Effector memory CD4-positive, alpha-beta T cell (primary cell): Measurements from ENCODE around the gene DNAH7.

Experiments
- DNase-seq, 3 donors: peaks; one replicate each; pipeline ENCODE4 v3.0.0-alpha.2; 2020
- H3K27ac ChIP-seq: 2 replicates; pipeline ENCODE4 v1.7.0; 2013; ENCODE audit warnings: mild to moderate bottlenecking, low read length, moderate library complexity; ENCODE audit not compliant: insufficient read depth, poor library complexity, severe bottlenecking
- H3K27me3 ChIP-seq: replicated peaks from 2 replicates; pipeline ENCODE4 v1.7.0; 2013; ENCODE audit warnings: mild to moderate bottlenecking, low read length; ENCODE audit not compliant: insufficient read depth, control insufficient read depth, poor library complexity, severe bottlenecking
- H3K36me3 ChIP-seq: 2 replicates; pipeline ENCODE4 v1.7.0; 2013; ENCODE audit warnings: mild to moderate bottlenecking, low read length, moderate library complexity; ENCODE audit not compliant: control insufficient read depth, insufficient read depth
- H3K4me1 ChIP-seq: 2 replicates; pipeline ENCODE4 v1.7.0; 2013; ENCODE audit warnings: low read length, mild to moderate bottlenecking; ENCODE audit not compliant: control insufficient read depth, insufficient read depth, poor library complexity, severe bottlenecking
- H3K4me3 ChIP-seq: 2 replicates; pipeline ENCODE4 v1.7.0; 2013; ENCODE audit warnings: low read length, low read depth, mild to moderate bottlenecking; ENCODE audit not compliant: insufficient read depth, poor library complexity, severe bottlenecking
- H3K9me3 ChIP-seq: 2 replicates; pipeline ENCODE4 v1.7.0; 2013; ENCODE audit warnings: mild to moderate bottlenecking, low read length, moderate library complexity; ENCODE audit not compliant: control insufficient read depth

DNAH7 gene

DNA sequence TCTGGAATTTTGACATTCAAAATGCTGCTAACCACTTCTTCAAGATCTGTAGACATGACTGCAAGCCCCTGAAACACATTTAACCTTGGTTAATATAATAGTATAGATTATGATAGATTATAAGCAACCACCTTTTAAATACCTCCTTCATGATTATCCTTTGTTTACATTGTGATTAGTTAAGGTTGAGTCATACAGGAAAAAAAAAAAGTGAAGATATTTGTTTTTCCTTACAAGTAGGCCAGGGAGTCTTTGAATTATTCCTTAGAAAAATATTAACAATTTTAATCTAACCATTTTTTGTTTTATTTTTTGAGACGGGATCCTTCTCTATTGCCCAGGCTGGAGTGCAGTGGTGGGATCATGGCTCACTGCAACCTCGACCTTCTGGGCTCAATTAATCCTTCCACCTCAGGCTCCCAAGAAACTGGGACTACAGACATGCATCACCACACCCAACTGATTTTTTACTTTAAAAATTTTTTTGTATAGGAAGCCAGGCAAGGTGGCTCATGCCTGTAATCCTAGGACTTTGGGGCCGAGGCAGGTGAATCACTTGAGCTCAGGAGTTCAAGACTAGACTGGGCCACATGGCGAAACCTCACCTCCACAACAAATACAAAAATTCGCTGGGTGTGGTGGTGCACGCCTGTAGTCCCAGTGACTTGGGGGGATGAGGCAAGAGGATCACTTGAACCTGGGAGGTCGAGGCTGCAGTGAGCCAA lies 312.3 kb downstream of the DNAH7 start:
- peaks cover 8% of the 10 kb centered on the region for H3K9me3 ChIP-seq
- DNase-seq, result no peak
- no peaks in the 10 kb centered on the region for H3K27me3 ChIP-seq
- no peak overlapping the region for H3K27ac ChIP-seq
- no peaks in the 10 kb centered on the region for H3K36me3 ChIP-seq
- no peak overlapping the region for H3K4me3 ChIP-seq
- H3K4me1 ChIP-seq, result no peaks in the 10 kb centered on the region

DNA sequence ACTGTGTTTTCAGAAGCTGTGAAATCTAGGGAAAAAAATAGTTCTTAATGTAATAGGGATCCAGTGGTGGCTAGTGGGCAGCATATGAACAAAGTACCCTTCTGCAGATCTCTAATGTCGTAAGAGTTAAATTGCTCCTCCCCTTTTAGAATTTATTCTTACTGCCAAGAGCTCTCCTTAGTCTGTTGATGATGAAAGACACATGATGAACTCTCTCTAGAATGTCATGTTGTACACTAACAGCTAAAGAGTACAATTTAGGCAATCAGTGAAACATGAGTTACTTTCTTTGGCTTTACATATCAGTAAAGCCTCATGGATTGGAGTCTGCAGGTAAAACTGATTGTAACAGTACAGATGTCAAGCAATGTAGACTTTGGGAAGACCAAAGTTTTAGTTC lies 327.4 kb downstream of the DNAH7 start:
- H3K9me3 ChIP-seq, result no peaks in the 10 kb centered on the region
- no peaks in the 10 kb centered on the region for H3K4me1 ChIP-seq
- H3K27ac ChIP-seq, result no peak overlapping the region
- H3K36me3 ChIP-seq, result peaks cover 3% of the 10 kb centered on the region
- no peaks in the 10 kb centered on the region for H3K27me3 ChIP-seq
- DNase-seq, result no peak
- H3K4me3 ChIP-seq, result no peak overlapping the region

DNA sequence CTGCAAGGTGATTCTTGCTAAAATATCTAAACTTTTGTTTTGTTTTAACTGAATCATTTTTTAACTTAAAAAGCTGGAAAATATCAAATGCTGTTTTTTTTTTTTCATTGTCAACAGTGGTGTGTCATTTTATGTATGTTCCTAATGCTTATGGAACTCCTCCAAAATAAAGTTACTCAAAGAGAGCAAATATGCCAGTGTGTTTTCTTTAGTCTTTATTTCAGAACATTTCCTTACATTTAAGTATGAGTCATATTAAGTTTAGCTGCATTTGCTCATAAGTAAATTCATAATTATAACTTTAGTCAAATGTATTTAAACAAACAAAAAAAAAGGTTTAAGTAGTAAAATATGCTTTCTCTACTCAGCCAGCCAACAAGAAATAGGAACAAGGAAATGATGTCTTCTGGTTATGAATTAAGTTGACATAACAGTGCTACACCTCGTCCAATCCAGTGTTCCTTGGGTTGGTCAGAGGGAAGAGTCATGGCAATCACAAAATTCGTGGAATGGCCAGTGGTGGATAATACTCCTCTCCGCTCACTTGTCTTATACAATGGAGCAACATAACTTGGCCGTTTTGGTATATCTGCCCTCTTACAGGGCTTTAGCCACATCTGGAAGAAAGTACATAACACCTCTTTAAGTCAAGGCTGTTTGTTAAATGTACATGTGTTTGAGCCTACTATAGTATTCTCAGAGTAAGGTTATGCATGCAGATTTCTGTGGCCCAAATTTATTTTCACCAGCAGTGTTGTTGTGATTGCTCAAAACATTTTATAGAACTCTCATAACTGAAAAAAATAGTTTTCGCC lies 330.9 kb downstream of the DNAH7 start:
- peaks cover 7% of the 10 kb centered on the region for H3K36me3 ChIP-seq
- H3K4me3 ChIP-seq, result no peak overlapping the region
- no peak for DNase-seq
- no peaks in the 10 kb centered on the region for H3K4me1 ChIP-seq
- H3K27ac ChIP-seq, result no peak overlapping the region
- no peaks in the 10 kb centered on the region for H3K27me3 ChIP-seq
- H3K9me3 ChIP-seq, result no peaks in the 10 kb centered on the region

GRCh38 chr2:195735347-195735746 lies 333.3 kb downstream of the DNAH7 start:
- Histone ChIP-seq H3K4me1 (no peaks in the 10 kb centered on the region), H3K4me3 (no peak overlapping the region), H3K9me3 (no peaks in the 10 kb centered on the region), H3K27me3 (no peaks in the 10 kb centered on the region), H3K27ac (no peak overlapping the region), H3K36me3 (peaks cover 20% of the 10 kb centered on the region)
- no peak for DNase-seq

DNA sequence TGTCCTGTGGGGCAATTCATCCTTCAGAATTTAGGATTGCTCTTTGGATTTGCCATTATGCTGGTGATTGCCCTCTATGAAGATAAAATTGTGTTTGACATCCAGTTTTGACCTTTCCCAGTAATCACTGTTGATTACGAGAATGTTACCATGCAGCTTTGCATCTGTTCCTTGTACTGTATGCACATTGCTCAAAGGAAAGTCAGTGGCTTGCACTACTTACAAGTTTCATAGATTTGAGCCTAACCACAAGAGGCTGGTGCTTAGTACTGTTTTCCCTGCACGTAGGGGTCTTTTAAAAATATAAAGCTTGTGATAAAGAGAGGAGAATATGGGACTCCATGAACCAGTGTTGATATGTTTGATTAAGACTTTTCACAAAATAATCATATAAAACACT lies 333.7 kb downstream of the DNAH7 start:
- Histone ChIP-seq H3K4me1 (no peaks in the 10 kb centered on the region), H3K36me3 (peaks cover 23% of the 10 kb centered on the region), H3K27ac (no peak overlapping the region), H3K4me3 (no peak overlapping the region), H3K9me3 (no peaks in the 10 kb centered on the region), H3K27me3 (no peaks in the 10 kb centered on the region)
- no peak for DNase-seq

- peaks cover 27% of the 10 kb centered on the region for H3K36me3 ChIP-seq
- H3K9me3 ChIP-seq, result no peaks in the 10 kb centered on the region
- no peak overlapping the region for H3K27ac ChIP-seq
- H3K4me3 ChIP-seq, result no peak overlapping the region
- H3K4me1 ChIP-seq, result no peaks in the 10 kb centered on the region
- DNase-seq, result no peak
- H3K27me3 ChIP-seq, result no peaks in the 10 kb centered on the region
Measured at GRCh38 chr2:195734395-195734794, 334.2 kb downstream of the DNAH7 start.

GRCh38 chr2:195733831-195734230 lies 334.8 kb downstream of the DNAH7 start:
- H3K36me3 ChIP-seq, result peaks cover 28% of the 10 kb centered on the region
- DNase-seq, result no peak

DNA sequence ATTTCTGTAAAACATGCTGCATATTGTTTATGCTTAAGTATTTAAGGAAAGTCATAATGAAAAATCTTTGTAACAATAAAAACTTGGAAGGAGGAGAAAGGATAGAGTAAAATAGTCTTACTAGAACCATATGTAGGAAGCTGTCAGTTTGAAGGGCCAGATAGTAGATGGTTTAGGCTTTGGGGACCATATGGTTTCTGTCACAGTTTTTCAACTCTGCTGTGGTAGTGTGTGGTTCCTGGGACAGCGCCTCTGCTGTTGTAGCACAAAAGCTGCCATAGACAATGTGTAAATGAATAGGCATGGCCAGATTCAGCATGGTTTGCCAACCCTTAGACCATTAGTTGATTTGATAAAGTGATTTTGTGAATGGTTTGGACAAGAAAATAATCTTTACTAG lies 336.1 kb downstream of the DNAH7 start:
- H3K4me1 ChIP-seq, result no peaks in the 10 kb centered on the region
- no peak overlapping the region for H3K4me3 ChIP-seq
- peaks cover 28% of the 10 kb centered on the region for H3K36me3 ChIP-seq
- H3K9me3 ChIP-seq, result no peaks in the 10 kb centered on the region
- H3K27ac ChIP-seq, result no peak overlapping the region
- no peaks in the 10 kb centered on the region for H3K27me3 ChIP-seq
- no peak for DNase-seq

More at GRCh38 chr2:195733831-195734230, 334.8 kb downstream of the DNAH7 start:
- H3K9me3 ChIP-seq, result no peaks in the 10 kb centered on the region
- H3K27me3 ChIP-seq, result no peaks in the 10 kb centered on the region
- H3K27ac ChIP-seq, result no peak overlapping the region
- no peaks in the 10 kb centered on the region for H3K4me1 ChIP-seq
- no peak overlapping the region for H3K4me3 ChIP-seq

- H3K36me3 ChIP-seq, result peaks cover 22% of the 10 kb centered on the region
- no peaks in the 10 kb centered on the region for H3K27me3 ChIP-seq
- no peak overlapping the region for H3K4me3 ChIP-seq
- H3K4me1 ChIP-seq, result no peaks in the 10 kb centered on the region
- H3K9me3 ChIP-seq, result no peaks in the 10 kb centered on the region
- DNase-seq, result no peak
- no peak overlapping the region for H3K27ac ChIP-seq
Measured at GRCh38 chr2:195730912-195731311, 337.7 kb downstream of the DNAH7 start.

DNA sequence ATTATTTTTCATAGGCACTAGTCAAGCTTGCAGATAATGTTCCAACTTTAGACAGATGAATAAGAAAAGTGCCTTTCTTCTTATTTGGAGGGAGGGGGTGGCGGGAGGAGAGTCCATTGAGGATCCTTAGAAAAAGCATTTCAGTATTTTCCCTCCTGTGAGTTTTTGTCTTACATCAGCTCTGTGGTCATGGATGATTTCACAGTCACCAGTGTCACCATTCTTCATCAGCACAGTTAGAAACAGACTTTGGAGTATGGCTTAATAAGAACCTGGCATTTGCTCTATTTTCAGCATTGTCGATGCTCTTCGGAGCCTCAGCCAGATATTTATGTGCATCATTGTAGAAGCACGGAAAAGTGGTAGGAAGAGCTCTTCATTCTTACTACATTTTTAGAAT lies 341.5 kb downstream of the DNAH7 start:
- DNase-seq, result no peak
- H3K36me3 ChIP-seq, result peaks cover 27% of the 10 kb centered on the region
- no peaks in the 10 kb centered on the region for H3K27me3 ChIP-seq

More for the DNA sequence above, 341.5 kb downstream of the DNAH7 start:
- no peak overlapping the region for H3K4me3 ChIP-seq
- no peak overlapping the region for H3K27ac ChIP-seq
- no peaks in the 10 kb centered on the region for H3K4me1 ChIP-seq
- no peaks in the 10 kb centered on the region for H3K9me3 ChIP-seq
